Measurements from ENCODE around the gene GALNT16. TPM values are rescaled to one million over a fixed set of nuclear protein-coding genes. Genes with fewer than 3 reads are reported as not detected.

Gene GALNT16
- polyA plus RNA-seq, 3 donors, result 0.01 TPM; not detected in 2

DNA sequence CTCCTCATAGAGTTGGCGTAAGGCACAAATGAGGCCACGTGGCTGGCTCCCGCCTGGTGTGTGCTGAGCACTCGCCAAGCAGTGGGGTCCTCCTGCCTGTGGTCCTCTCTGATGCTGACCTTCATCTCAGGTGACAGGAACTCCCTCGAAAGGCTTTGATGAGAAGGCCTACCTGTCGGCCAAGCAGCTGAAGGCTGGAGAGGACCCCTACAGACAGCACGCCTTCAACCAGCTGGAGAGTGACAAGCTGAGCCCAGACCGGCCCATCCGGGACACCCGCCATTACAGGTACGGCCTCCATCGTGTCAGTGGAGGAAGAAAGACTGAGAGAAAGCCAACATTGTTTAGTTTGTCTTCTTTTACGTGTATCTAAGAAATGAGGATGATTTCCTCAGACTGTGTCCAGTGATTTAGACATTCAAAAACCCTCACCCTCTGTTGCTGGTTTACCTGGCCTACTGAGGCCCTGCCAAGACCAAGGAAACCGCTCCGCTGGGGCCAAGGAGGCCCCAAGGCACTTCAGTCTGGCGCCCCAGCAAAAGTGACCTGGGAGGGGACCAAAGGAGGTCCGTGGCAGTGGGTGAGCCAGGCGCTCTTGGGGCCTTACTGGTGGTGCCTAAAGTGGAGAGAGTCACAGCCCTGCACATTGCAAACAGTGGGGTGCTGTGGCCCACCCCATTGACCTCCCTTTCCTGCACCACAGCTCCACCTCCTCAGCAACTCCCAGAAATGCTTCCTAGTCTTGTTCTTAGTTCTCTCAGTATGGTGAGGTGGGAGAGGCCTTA lies 60.8 kb downstream of the GALNT16 start:
- H3K4me3 Mint-ChIP-seq, result no peak overlapping the region
- no peak for DNase-seq

DNA sequence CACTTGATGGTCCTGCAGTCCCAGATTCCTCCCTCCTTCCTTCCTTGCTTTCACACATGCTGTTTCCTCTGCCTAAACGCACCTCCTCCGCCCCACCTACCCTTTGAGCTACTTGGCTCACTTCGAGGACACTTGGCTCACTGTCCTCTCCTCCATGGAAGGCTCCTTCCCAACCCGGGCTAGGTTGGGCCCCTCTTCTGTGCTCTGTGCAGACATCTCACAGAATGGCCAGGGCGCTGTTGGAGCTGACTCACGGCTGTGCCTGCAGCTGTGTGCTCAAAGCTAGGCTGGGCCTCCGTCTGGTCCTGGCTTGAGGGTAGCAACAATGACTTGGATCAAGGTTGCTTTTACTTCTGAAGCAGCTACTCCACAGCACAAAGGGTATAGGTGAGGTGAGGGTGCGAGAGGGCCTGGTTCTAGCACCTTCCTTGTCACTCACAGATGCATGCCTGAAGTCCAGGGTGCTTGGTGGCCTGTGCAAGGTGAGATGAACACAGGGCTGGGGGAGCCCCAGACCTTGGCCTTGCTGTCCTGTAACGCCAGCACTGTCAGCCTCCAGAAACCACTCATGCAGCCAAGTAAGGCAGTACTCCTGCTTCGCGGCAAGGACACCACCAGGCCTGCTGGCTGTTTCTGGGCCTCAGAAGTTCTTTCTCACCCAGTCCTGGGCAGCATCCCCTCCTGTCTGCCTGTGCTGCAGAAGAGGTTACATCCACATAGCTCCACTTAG lies 61.8 kb downstream of the GALNT16 start:
- Mint-ChIP-seq H3K27me3 (ENCODE audit: low read depth in 3 of 3) (peaks cover 6 to 29% (median 21%) of the 10 kb centered on the region in 3 donors), H3K9me3 (peaks cover 0 to 2% (median 0%) of the 10 kb centered on the region in 7 donors), H3K36me3 (no peaks in the 10 kb centered on the region), H3K4me1 (peaks cover 23% of the 10 kb centered on the region), H3K4me3 (no peak overlapping the region), H3K27ac (no peak overlapping the region)
- no peaks in the 10 kb centered on the region for H3K36me3 ChIP-seq (replicated peaks in 1 of 2; ENCODE audit: control insufficient read depth in 1 of 2, insufficient read depth in 2 of 2, low read length in 2 of 2)
- peaks cover 27% of the 10 kb centered on the region in 2 donors for H3K4me1 ChIP-seq (ENCODE audit: control insufficient read depth in 1 of 2, insufficient read depth in 2 of 2, low read length in 2 of 2)
- no peaks in the 10 kb centered on the region for H3K79me2 ChIP-seq (ENCODE audit: insufficient read depth, low read length)
- WGBS (ENCODE audit: insufficient coverage), result 92% methylated on average over 11 of the region's 11 CpGs
- TF ChIP-seq, protein P1, sequence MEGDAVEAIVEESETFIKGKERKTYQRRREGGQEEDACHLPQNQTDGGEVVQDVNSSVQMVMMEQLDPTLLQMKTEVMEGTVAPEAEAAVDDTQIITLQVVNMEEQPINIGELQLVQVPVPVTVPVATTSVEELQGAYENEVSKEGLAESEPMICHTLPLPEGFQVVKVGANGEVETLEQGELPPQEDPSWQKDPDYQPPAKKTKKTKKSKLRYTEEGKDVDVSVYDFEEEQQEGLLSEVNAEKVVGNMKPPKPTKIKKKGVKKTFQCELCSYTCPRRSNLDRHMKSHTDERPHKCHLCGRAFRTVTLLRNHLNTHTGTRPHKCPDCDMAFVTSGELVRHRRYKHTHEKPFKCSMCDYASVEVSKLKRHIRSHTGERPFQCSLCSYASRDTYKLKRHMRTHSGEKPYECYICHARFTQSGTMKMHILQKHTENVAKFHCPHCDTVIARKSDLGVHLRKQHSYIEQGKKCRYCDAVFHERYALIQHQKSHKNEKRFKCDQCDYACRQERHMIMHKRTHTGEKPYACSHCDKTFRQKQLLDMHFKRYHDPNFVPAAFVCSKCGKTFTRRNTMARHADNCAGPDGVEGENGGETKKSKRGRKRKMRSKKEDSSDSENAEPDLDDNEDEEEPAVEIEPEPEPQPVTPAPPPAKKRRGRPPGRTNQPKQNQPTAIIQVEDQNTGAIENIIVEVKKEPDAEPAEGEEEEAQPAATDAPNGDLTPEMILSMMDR (IDR thresholded peaks at IDR 0.05), result no peak
- H3K4me2 ChIP-seq (replicated peaks; ENCODE audit: extremely low read depth, low read length, poor library complexity, severe bottlenecking), result no peak overlapping the region
- no peak overlapping the region for H3K9ac ChIP-seq (ENCODE audit: insufficient read depth, low read length, poor library complexity, severe bottlenecking)
- no peak overlapping the region for H3K27ac ChIP-seq (ENCODE audit: low read depth in 1 of 2, low read length in 2 of 2)
- DNase-seq, result no peak
- H3K27me3 ChIP-seq (ENCODE audit: control insufficient read depth in 2 of 2, insufficient read depth in 2 of 2, low read length in 2 of 2), result peaks cover 0 to 3% of the 10 kb centered on the region in 2 donors
- intact Hi-C loops (cut with micrococcal nuclease), result no loop called here
- no peak overlapping the region for H3K4me3 ChIP-seq (replicated peaks in 1 of 3; ENCODE audit: low read depth in 2 of 3, low read length in 3 of 3)
- no peak overlapping the region for H2AFZ ChIP-seq (ENCODE audit: insufficient read depth, low read depth, low read length, poor library complexity, severe bottlenecking)
- H4K20me1 ChIP-seq (ENCODE audit: insufficient read depth, low read length), result no peaks in the 10 kb centered on the region
- H3K9me3 ChIP-seq (replicated peaks in 1 of 2; ENCODE audit: control insufficient read depth in 1 of 2, insufficient read depth in 1 of 2, low read length in 2 of 2), result no peaks in the 10 kb centered on the region

More for the DNA sequence above, 60.8 kb downstream of the GALNT16 start:
- Histone ChIP-seq H4K20me1 (ENCODE audit: insufficient read depth, low read length) (no peaks in the 10 kb centered on the region), H3K27me3 (ENCODE audit: control insufficient read depth in 2 of 2, insufficient read depth in 2 of 2, low read length in 2 of 2) (peaks cover 0 to 3% of the 10 kb centered on the region in 2 donors), H3K4me3 (replicated peaks in 1 of 3; ENCODE audit: low read depth in 2 of 3, low read length in 3 of 3) (no peak overlapping the region), H3K79me2 (ENCODE audit: insufficient read depth, low read length) (no peaks in the 10 kb centered on the region), H3K9me3 (replicated peaks in 1 of 2; ENCODE audit: control insufficient read depth in 1 of 2, insufficient read depth in 1 of 2, low read length in 2 of 2) (peaks cover 0 to 2% of the 10 kb centered on the region in 2 donors), H2AFZ (ENCODE audit: insufficient read depth, low read depth, low read length, poor library complexity, severe bottlenecking) (no peak overlapping the region), H3K27ac (ENCODE audit: low read depth in 1 of 2, low read length in 2 of 2) (no peak overlapping the region), H3K4me1 (ENCODE audit: control insufficient read depth in 1 of 2, insufficient read depth in 2 of 2, low read length in 2 of 2) (peaks cover 35 to 36% of the 10 kb centered on the region in 2 donors), H3K4me2 (replicated peaks; ENCODE audit: extremely low read depth, low read length, poor library complexity, severe bottlenecking) (no peak overlapping the region), H3K36me3 (replicated peaks in 1 of 2; ENCODE audit: control insufficient read depth in 1 of 2, insufficient read depth in 2 of 2, low read length in 2 of 2) (no peaks in the 10 kb centered on the region), H3K9ac (ENCODE audit: insufficient read depth, low read length, poor library complexity, severe bottlenecking) (no peak overlapping the region)
- 96% methylated on average over 13 of the region's 18 CpGs for WGBS (ENCODE audit: insufficient coverage)
- Mint-ChIP-seq H3K4me1 (peaks cover 33% of the 10 kb centered on the region), H3K27ac (no peak overlapping the region), H3K9me3 (peaks cover 0 to 5% (median under 1%) of the 10 kb centered on the region in 7 donors), H3K27me3 (ENCODE audit: low read depth in 3 of 3) (peaks cover 8 to 36% (median 25%) of the 10 kb centered on the region in 3 donors), H3K36me3 (no peaks in the 10 kb centered on the region)
- TF ChIP-seq, protein P1 (IDR thresholded peaks at IDR 0.05), result no peak
- intact Hi-C loops (cut with micrococcal nuclease), result no loop called here
